ENCODE data around the gene GPHN.

DNA sequence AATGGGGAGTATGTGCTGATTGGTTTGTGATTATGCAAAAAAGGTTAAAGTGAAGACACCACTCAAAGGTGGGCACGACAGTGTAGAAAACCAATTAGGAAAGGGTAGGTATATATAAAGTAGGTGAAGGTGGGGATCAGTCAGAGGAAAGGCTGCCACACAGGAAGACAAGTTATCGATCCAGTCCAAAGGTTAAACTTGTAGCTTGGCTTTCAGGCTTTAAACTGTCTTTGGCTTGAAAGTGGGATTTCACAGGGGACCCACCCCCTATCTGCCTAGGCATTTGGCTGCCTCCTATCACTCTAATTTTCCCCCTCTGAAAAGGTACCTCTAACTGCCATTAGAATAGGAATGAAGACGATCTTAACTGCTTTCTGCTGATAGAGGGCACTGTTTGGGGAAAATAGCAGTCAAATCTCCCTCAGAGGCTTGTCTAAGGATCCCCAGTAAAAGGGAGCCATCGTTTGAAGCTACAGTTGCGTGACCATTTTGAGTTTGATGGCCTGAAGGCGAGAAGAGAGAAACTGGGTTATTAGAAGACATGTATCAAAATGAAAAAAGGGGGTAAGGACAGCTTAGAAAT is 250.2 kb downstream of the GPHN start:
- TF ChIP-seq, protein P1, sequence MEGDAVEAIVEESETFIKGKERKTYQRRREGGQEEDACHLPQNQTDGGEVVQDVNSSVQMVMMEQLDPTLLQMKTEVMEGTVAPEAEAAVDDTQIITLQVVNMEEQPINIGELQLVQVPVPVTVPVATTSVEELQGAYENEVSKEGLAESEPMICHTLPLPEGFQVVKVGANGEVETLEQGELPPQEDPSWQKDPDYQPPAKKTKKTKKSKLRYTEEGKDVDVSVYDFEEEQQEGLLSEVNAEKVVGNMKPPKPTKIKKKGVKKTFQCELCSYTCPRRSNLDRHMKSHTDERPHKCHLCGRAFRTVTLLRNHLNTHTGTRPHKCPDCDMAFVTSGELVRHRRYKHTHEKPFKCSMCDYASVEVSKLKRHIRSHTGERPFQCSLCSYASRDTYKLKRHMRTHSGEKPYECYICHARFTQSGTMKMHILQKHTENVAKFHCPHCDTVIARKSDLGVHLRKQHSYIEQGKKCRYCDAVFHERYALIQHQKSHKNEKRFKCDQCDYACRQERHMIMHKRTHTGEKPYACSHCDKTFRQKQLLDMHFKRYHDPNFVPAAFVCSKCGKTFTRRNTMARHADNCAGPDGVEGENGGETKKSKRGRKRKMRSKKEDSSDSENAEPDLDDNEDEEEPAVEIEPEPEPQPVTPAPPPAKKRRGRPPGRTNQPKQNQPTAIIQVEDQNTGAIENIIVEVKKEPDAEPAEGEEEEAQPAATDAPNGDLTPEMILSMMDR (IDR thresholded peaks at IDR 0.05): no peak
- TF ChIP-seq POLR2AphosphoS5 (IDR thresholded peaks at IDR 0.05): no peak
- no peak for TF ChIP-seq POLR2A (IDR thresholded peaks at IDR 0.05)
- TF ChIP-seq EP300 (IDR thresholded peaks at IDR 0.05): no peak
